HEK293 (cell line): ENCODE data around the gene DGKG.

ENCODE experiments used
- CTCF ChIA-PET: fragments of 350-600 bp; formaldehyde crosslinking; extraction: SDS; loops from one replicate; lab custom pipeline; 2021; ENCODE audit warnings: antibody characterized with exemption; lab: Yijun Ruan, JAX
- POLR2A ChIA-PET: fragments of 300-600 bp; formaldehyde crosslinking; extraction: SDS; loops from one replicate; lab custom pipeline; 2020; ENCODE audit warnings: antibody characterized with exemption, inconsistent platforms; lab: Yijun Ruan, JAX
- H3K27ac ChIP-seq: fragments of 200-500 bp; sonication (Bioruptor generic); 2 replicates; pipeline ENCODE4 v1.5.1; 2014; ENCODE audit warnings: low read depth, low read length, control low read depth, inconsistent platforms; ENCODE audit errors: extremely low read depth
- H3K36me3 ChIP-seq, 2 experiments: fragments of 200-500 bp in 1 of 2; sonication (Bioruptor generic) in 1 of 2; 1 replicate in 1 of 2; 2 replicates in 1 of 2; pipeline ENCODE4 v1.5.1; 2014 to 2017; ENCODE audit warnings: inconsistent platforms in 2 of 2, low read length in 2 of 2; ENCODE audit not compliant: control insufficient read depth in 2 of 2, insufficient read depth in 1 of 2
- H3K4me1 ChIP-seq: fragments of 200-500 bp; sonication (Bioruptor generic); 2 replicates; pipeline ENCODE4 v1.5.1; 2014; ENCODE audit warnings: mild to moderate bottlenecking, low read length, inconsistent platforms; ENCODE audit not compliant: control insufficient read depth, insufficient read depth
- H3K4me3 ChIP-seq: 2 replicates; pipeline ENCODE4 v1.5.1; 2011; ENCODE audit warnings: low read depth, mild to moderate bottlenecking, control low read depth, low read length, moderate library complexity
- H3K9me3 ChIP-seq: fragments of 200-500 bp; sonication (Bioruptor generic); 2 replicates; pipeline ENCODE4 v1.5.1; 2014; ENCODE audit warnings: low read depth, low read length, inconsistent platforms; ENCODE audit not compliant: control insufficient read depth, insufficient read depth
- FEZF1 ChIP-seq: fragments of 450-650 bp; formaldehyde crosslinking; IDR thresholded peaks from 2 replicates; pipeline ENCODE4 v1.5.1; 2016; ENCODE audit warnings: missing biosample characterization, missing genetic modification characterization
- GLI4 ChIP-seq: fragments of 450-650 bp; formaldehyde crosslinking; IDR thresholded peaks from 2 replicates; pipeline ENCODE4 v1.5.1; 2016; ENCODE audit warnings: missing biosample characterization, missing genetic modification characterization
- MEIS1 ChIP-seq: sonication (generic); formaldehyde crosslinking; IDR thresholded peaks from 2 replicates; pipeline ENCODE4 v1.8.1; 2022; ENCODE audit warnings: missing genetic modification reagents, mild to moderate bottlenecking, borderline replicate concordance
- PRDM1 ChIP-seq: fragments of 450-650 bp; formaldehyde crosslinking; IDR thresholded peaks from 2 replicates; pipeline ENCODE4; 2016; ENCODE audit warnings: missing biosample characterization, missing genetic modification characterization
- SP2 ChIP-seq: fragments of 450-650 bp; formaldehyde crosslinking; IDR thresholded peaks from 2 replicates; pipeline ENCODE4 v1.5.1; 2016; ENCODE audit warnings: missing biosample characterization, missing genetic modification characterization
- SP3 ChIP-seq: fragments of 450-650 bp; formaldehyde crosslinking; IDR thresholded peaks from 2 replicates; pipeline ENCODE4 v1.5.1; 2016; ENCODE audit warnings: missing biosample characterization, missing genetic modification characterization
- TCF7L2 ChIP-seq: IDR thresholded peaks from 2 replicates; pipeline ENCODE4 v1.6.1; 2011; ENCODE audit warnings: low read depth, mild to moderate bottlenecking, inconsistent platforms, low read length, moderate library complexity, borderline replicate concordance
- WT1 ChIP-seq: fragments of 450-650 bp; formaldehyde crosslinking; IDR thresholded peaks from 2 replicates; pipeline ENCODE4 v1.5.1; 2016; ENCODE audit warnings: missing biosample characterization, missing genetic modification characterization
- ZBTB17 ChIP-seq: fragments of 450-650 bp; formaldehyde crosslinking; IDR thresholded peaks from 2 replicates; pipeline ENCODE4 v1.5.1; 2016; ENCODE audit warnings: missing biosample characterization, missing genetic modification characterization
- ZFHX2 ChIP-seq: fragments of 450-650 bp; formaldehyde crosslinking; conservative IDR thresholded peaks from 2 replicates; pipeline ENCODE4 v1.5.1; 2016; ENCODE audit warnings: missing biosample characterization, missing genetic modification characterization
- ZFP69B ChIP-seq: fragments of 450-650 bp; formaldehyde crosslinking; IDR thresholded peaks from 2 replicates; pipeline ENCODE4 v1.5.1; 2016; ENCODE audit warnings: missing biosample characterization, missing genetic modification characterization
- ZIC2 ChIP-seq: fragments of 450-650 bp; formaldehyde crosslinking; IDR thresholded peaks from 2 replicates; pipeline ENCODE4 v1.5.1; 2016; ENCODE audit warnings: missing biosample characterization, missing genetic modification characterization
- ZNF114 ChIP-seq: fragments of 450-650 bp; formaldehyde crosslinking; IDR thresholded peaks from 2 replicates; pipeline ENCODE4 v1.5.0; 2017; ENCODE audit warnings: missing biosample characterization, missing genetic modification characterization
- ZNF133 ChIP-seq: fragments of 450-650 bp; formaldehyde crosslinking; IDR thresholded peaks from 2 replicates; pipeline ENCODE4 v1.5.1; 2016; ENCODE audit warnings: missing biosample characterization, missing genetic modification characterization
- ZNF157 ChIP-seq: fragments of 450-650 bp; formaldehyde crosslinking; IDR thresholded peaks from 2 replicates; pipeline ENCODE4 v1.5.1; 2016; ENCODE audit warnings: missing biosample characterization, missing genetic modification characterization
- ZNF2 ChIP-seq: fragments of 450-650 bp; formaldehyde crosslinking; IDR thresholded peaks from 2 replicates; pipeline ENCODE4 v1.5.1; 2016; ENCODE audit warnings: missing biosample characterization, missing genetic modification characterization
- ZNF211 ChIP-seq: fragments of 450-650 bp; formaldehyde crosslinking; IDR thresholded peaks from 2 replicates; pipeline ENCODE4 v1.5.1; 2016; ENCODE audit warnings: low read depth, missing biosample characterization, missing genetic modification characterization
- ZNF239 ChIP-seq: fragments of 450-650 bp; formaldehyde crosslinking; IDR thresholded peaks from 2 replicates; pipeline ENCODE4 v1.5.1; 2016; ENCODE audit warnings: missing biosample characterization, missing genetic modification characterization
- ZNF366 ChIP-seq: fragments of 450-650 bp; formaldehyde crosslinking; conservative IDR thresholded peaks from 2 replicates; pipeline ENCODE4 v1.5.1; 2016; ENCODE audit warnings: missing biosample characterization, missing genetic modification characterization
- ZNF548 ChIP-seq: fragments of 450-650 bp; formaldehyde crosslinking; IDR thresholded peaks from 2 replicates; pipeline ENCODE4 v1.5.1; 2016; ENCODE audit warnings: missing biosample characterization, missing genetic modification characterization
- ZNF629 ChIP-seq: fragments of 450-650 bp; formaldehyde crosslinking; IDR thresholded peaks from 2 replicates; pipeline ENCODE4 v1.5.1; 2017; ENCODE audit warnings: missing biosample characterization, missing genetic modification characterization
- ZNF654 ChIP-seq: fragments of 450-650 bp; formaldehyde crosslinking; IDR thresholded peaks from 2 replicates; pipeline ENCODE4 v1.5.1; 2016; ENCODE audit warnings: low read depth, missing biosample characterization, missing genetic modification characterization
- ZNF76 ChIP-seq: fragments of 450-650 bp; formaldehyde crosslinking; IDR thresholded peaks from 2 replicates; pipeline ENCODE4; 2016; ENCODE audit warnings: low read depth, missing biosample characterization, missing genetic modification characterization, borderline replicate concordance
- ZNF837 ChIP-seq: fragments of 450-650 bp; formaldehyde crosslinking; IDR thresholded peaks from 2 replicates; pipeline ENCODE4 v1.5.1; 2016; ENCODE audit warnings: missing biosample characterization, missing genetic modification characterization
- TF ChIP-seq, protein P1 (sequence below): fragments of 450-650 bp; IDR thresholded peaks from 2 replicates; pipeline ENCODE4 v1.5.1; 2018; ENCODE audit warnings: missing biosample characterization, mild to moderate bottlenecking, missing genetic modification characterization
- TF ChIP-seq, protein P2 (sequence below): fragments of 450-650 bp; formaldehyde crosslinking; IDR thresholded peaks from 2 replicates; pipeline ENCODE4 v1.5.1; 2017; ENCODE audit warnings: missing biosample characterization, missing genetic modification characterization
- TF ChIP-seq, protein P3 (sequence below): fragments of 450-650 bp; formaldehyde crosslinking; IDR thresholded peaks from 2 replicates; pipeline ENCODE4 v1.5.1; 2017; ENCODE audit warnings: missing biosample characterization, missing genetic modification characterization
- TF ChIP-seq, protein P4 (sequence below): fragments of 450-650 bp; formaldehyde crosslinking; IDR thresholded peaks from 2 replicates; pipeline ENCODE4 v1.5.0; 2017; ENCODE audit warnings: missing biosample characterization, missing genetic modification characterization, borderline replicate concordance
- TF ChIP-seq, protein P5 (sequence below): fragments of 450-650 bp; formaldehyde crosslinking; IDR thresholded peaks from 2 replicates; pipeline ENCODE4 v1.5.1; 2016; ENCODE audit warnings: missing biosample characterization, missing genetic modification characterization

DGKG gene

DNA sequence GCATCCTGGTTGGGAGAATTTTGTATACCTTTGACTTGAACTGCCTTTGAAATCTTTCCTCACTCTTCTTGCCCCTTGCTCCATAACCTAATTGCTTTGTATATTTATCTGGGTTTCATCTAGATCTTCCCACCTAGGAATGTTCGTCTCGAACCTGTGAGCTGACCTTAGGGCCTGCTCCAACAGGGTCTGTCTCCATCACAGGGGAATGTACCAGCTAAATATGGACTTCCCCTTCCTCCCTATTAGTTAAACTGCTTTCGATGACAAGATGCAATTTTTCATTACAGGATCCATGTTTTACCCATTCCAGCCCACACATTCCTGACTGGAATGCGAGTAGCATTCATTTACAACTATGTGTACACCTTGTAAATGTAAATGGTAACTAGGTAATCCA lies 242.5 kb downstream of the DGKG start:
- H3K4me1 ChIP-seq, result no peaks in the 10 kb centered on the region
- CTCF ChIA-PET, result no interaction called here
- TF ChIP-seq ZFP69B (tag by site-specific recombination), result no peak
- TF ChIP-seq ZNF76, result no peak
- TF ChIP-seq SP2 (tag by site-specific recombination), result no peak
- TF ChIP-seq, protein P1, sequence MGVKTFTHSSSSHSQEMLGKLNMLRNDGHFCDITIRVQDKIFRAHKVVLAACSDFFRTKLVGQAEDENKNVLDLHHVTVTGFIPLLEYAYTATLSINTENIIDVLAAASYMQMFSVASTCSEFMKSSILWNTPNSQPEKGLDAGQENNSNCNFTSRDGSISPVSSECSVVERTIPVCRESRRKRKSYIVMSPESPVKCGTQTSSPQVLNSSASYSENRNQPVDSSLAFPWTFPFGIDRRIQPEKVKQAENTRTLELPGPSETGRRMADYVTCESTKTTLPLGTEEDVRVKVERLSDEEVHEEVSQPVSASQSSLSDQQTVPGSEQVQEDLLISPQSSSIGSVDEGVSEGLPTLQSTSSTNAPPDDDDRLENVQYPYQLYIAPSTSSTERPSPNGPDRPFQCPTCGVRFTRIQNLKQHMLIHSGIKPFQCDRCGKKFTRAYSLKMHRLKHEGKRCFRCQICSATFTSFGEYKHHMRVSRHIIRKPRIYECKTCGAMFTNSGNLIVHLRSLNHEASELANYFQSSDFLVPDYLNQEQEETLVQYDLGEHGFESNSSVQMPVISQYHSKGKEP, result no peak
- TF ChIP-seq ZNF654, result no peak
- TF ChIP-seq GLI4 (tag by site-specific recombination), result no peak
- no peak for TF ChIP-seq ZNF133 (tag by site-specific recombination)
- no peak for TF ChIP-seq ZNF211 (tag by site-specific recombination)
- TF ChIP-seq, protein P2, sequence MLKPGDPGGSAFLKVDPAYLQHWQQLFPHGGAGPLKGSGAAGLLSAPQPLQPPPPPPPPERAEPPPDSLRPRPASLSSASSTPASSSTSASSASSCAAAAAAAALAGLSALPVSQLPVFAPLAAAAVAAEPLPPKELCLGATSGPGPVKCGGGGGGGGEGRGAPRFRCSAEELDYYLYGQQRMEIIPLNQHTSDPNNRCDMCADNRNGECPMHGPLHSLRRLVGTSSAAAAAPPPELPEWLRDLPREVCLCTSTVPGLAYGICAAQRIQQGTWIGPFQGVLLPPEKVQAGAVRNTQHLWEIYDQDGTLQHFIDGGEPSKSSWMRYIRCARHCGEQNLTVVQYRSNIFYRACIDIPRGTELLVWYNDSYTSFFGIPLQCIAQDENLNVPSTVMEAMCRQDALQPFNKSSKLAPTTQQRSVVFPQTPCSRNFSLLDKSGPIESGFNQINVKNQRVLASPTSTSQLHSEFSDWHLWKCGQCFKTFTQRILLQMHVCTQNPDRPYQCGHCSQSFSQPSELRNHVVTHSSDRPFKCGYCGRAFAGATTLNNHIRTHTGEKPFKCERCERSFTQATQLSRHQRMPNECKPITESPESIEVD (tag by site-specific recombination), result no peak
- TF ChIP-seq ZNF2 (tag by site-specific recombination), result no peak
- TF ChIP-seq MEIS1 (CRISPR knock-in tag), result no peak
- TF ChIP-seq ZNF157 (tag by site-specific recombination), result no peak
- no peak for TF ChIP-seq WT1 (tag by site-specific recombination)
- no peak for TF ChIP-seq TCF7L2
- TF ChIP-seq ZFHX2, result no peak
- TF ChIP-seq ZNF837 (tag by site-specific recombination), result no peak
- no peak for TF ChIP-seq ZNF548 (tag by site-specific recombination)
- no peak for TF ChIP-seq FEZF1
- TF ChIP-seq, all 188 proteins: peak for 0
- Histone ChIP-seq H3K27ac (no peak overlapping the region), H3K9me3 (no peaks in the 10 kb centered on the region), H3K36me3 (no peaks in the 10 kb centered on the region), H3K4me3 (no peak overlapping the region)
- POLR2A ChIA-PET, result no interaction called here

DNA sequence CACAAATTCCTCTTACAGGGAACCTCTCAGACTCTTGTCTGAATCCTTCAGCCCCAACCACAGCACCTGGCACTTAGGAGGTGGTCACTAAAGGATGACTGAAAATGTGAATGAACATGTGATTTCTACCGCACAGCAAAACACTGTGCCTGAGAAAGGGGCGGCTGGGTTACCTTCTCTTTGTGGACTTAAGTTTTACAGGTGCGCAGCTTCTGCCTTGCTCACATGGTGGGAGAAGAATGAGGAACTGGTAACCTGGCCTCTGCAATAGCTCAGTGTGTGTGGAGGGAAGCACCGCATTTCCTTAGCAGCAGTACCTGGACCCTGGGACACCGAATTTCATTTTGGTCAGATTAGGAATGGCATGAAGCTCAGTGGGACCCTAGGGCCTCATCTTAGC lies 243.3 kb downstream of the DGKG start:
- CTCF ChIA-PET, result no interaction called here
- no peak for TF ChIP-seq ZNF366 (tag by site-specific recombination)
- TF ChIP-seq ZNF114 (tag by site-specific recombination), result no peak
- TF ChIP-seq, protein P3, sequence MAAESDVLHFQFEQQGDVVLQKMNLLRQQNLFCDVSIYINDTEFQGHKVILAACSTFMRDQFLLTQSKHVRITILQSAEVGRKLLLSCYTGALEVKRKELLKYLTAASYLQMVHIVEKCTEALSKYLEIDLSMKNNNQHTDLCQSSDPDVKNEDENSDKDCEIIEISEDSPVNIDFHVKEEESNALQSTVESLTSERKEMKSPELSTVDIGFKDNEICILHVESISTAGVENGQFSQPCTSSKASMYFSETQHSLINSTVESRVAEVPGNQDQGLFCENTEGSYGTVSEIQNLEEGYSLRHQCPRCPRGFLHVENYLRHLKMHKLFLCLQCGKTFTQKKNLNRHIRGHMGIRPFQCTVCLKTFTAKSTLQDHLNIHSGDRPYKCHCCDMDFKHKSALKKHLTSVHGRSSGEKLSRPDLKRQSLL, result no peak
- TF ChIP-seq SP3 (tag by site-specific recombination), result no peak
- no peak for TF ChIP-seq ZIC2 (tag by site-specific recombination)
- TF ChIP-seq, protein P4, sequence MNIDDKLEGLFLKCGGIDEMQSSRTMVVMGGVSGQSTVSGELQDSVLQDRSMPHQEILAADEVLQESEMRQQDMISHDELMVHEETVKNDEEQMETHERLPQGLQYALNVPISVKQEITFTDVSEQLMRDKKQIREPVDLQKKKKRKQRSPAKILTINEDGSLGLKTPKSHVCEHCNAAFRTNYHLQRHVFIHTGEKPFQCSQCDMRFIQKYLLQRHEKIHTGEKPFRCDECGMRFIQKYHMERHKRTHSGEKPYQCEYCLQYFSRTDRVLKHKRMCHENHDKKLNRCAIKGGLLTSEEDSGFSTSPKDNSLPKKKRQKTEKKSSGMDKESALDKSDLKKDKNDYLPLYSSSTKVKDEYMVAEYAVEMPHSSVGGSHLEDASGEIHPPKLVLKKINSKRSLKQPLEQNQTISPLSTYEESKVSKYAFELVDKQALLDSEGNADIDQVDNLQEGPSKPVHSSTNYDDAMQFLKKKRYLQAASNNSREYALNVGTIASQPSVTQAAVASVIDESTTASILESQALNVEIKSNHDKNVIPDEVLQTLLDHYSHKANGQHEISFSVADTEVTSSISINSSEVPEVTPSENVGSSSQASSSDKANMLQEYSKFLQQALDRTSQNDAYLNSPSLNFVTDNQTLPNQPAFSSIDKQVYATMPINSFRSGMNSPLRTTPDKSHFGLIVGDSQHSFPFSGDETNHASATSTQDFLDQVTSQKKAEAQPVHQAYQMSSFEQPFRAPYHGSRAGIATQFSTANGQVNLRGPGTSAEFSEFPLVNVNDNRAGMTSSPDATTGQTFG (tag by site-specific recombination), result no peak
- TF ChIP-seq ZNF133 (tag by site-specific recombination), result no peak
- TF ChIP-seq ZNF239, result no peak
- TF ChIP-seq ZNF629, result no peak
- TF ChIP-seq ZBTB17 (tag by site-specific recombination), result no peak
- TF ChIP-seq PRDM1 (tag by site-specific recombination), result no peak
- TF ChIP-seq, protein P5, sequence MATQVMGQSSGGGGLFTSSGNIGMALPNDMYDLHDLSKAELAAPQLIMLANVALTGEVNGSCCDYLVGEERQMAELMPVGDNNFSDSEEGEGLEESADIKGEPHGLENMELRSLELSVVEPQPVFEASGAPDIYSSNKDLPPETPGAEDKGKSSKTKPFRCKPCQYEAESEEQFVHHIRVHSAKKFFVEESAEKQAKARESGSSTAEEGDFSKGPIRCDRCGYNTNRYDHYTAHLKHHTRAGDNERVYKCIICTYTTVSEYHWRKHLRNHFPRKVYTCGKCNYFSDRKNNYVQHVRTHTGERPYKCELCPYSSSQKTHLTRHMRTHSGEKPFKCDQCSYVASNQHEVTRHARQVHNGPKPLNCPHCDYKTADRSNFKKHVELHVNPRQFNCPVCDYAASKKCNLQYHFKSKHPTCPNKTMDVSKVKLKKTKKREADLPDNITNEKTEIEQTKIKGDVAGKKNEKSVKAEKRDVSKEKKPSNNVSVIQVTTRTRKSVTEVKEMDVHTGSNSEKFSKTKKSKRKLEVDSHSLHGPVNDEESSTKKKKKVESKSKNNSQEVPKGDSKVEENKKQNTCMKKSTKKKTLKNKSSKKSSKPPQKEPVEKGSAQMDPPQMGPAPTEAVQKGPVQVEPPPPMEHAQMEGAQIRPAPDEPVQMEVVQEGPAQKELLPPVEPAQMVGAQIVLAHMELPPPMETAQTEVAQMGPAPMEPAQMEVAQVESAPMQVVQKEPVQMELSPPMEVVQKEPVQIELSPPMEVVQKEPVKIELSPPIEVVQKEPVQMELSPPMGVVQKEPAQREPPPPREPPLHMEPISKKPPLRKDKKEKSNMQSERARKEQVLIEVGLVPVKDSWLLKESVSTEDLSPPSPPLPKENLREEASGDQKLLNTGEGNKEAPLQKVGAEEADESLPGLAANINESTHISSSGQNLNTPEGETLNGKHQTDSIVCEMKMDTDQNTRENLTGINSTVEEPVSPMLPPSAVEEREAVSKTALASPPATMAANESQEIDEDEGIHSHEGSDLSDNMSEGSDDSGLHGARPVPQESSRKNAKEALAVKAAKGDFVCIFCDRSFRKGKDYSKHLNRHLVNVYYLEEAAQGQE (tag by site-specific recombination), result no peak

More for the DNA sequence above, 243.3 kb downstream of the DGKG start:
- Histone ChIP-seq H3K36me3 (no peaks in the 10 kb centered on the region), H3K4me3 (no peak overlapping the region), H3K27ac (no peak overlapping the region), H3K9me3 (no peaks in the 10 kb centered on the region), H3K4me1 (no peaks in the 10 kb centered on the region)
- POLR2A ChIA-PET, result interaction anchor here (0.9 kb wide), 1 partner anchor 55 kb away, joined by 3 read pairs; no protein-coding TSS in a partner anchor
